Central memory CD4-positive, alpha-beta T cell (primary cell): ENCODE measurements around the gene SLC16A5.
"Not testable (repeated sequence)": the region's sequence is repeated elsewhere in the genome, so short reads cannot be mapped to it uniquely, and the experiment has no call there.

Source experiments
- DNase-seq: peaks from one replicate; pipeline ENCODE4 v3.0.0; 2022

Gene SLC16A5

GRCh38 chr17:75064460-75064859 lies 23.3 kb upstream of the SLC16A5 start:
- DNase-seq = no peak

GRCh38 chr17:75064867-75065561 lies 22.7 kb upstream of the SLC16A5 start:
- no peak for DNase-seq

- no peak for DNase-seq
Observed at GRCh38 chr17:75065562-75066151, 22.1 kb upstream of the SLC16A5 start.

- DNase-seq = peak; percentile 31
Observed at GRCh38 chr17:75067856-75068255, 19.9 kb upstream of the SLC16A5 start.

- no peak for DNase-seq
Observed at GRCh38 chr17:75068750-75069149, 19.0 kb upstream of the SLC16A5 start.

GRCh38 chr17:75069783-75070182 lies 18.0 kb upstream of the SLC16A5 start:
- no peak for DNase-seq

- not testable (repeated sequence) for DNase-seq
Observed at GRCh38 chr17:75071478-75072271, 16.1 kb upstream of the SLC16A5 start.

- DNase-seq = not testable (repeated sequence)
Observed at GRCh38 chr17:75072909-75073308, 14.8 kb upstream of the SLC16A5 start.

GRCh38 chr17:75073618-75074047 lies 14.1 kb upstream of the SLC16A5 start:
- DNase-seq = no peak

GRCh38 chr17:75074532-75074931 lies 13.2 kb upstream of the SLC16A5 start:
- no peak for DNase-seq

GRCh38 chr17:75075597-75076336 lies 12.0 kb upstream of the SLC16A5 start:
- DNase-seq = no peak

- DNase-seq = no peak
Observed at GRCh38 chr17:75077072-75077495, 10.7 kb upstream of the SLC16A5 start.

GRCh38 chr17:75077496-75078283 lies 10.1 kb upstream of the SLC16A5 start:
- DNase-seq = peak; percentile 44

- DNase-seq = no peak
Observed at GRCh38 chr17:75078284-75079022, 9.3 kb upstream of the SLC16A5 start.

- no peak for DNase-seq
Observed at GRCh38 chr17:75079023-75079373, 8.8 kb upstream of the SLC16A5 start.

GRCh38 chr17:75081611-75082540 lies 5.9 kb upstream of the SLC16A5 start:
- no peak for DNase-seq

GRCh38 chr17:75082683-75083082 lies 5.1 kb upstream of the SLC16A5 start:
- DNase-seq = no peak

GRCh38 chr17:75084039-75084660 lies 3.6 kb upstream of the SLC16A5 start:
- DNase-seq = no peak

GRCh38 chr17:75086496-75087181 lies 1.1 kb upstream of the SLC16A5 start:
- no peak for DNase-seq
